Activated B cell treated with CpG ODN at 0.5 μM for 24 hours (primary cell): Measurements from ENCODE around the gene LDLRAD3. TPM values are rescaled to one million over a fixed set of nuclear protein-coding genes. Genes with fewer than 3 reads are reported as not detected.

Source experiments
- ATAC-seq: fragments of 200-7000 bp; cut with Tn5 transposase; one replicate; pipeline ENCODE4 v1.10.0; 2021; ENCODE audit warnings: low read depth, mild to moderate bottlenecking, moderate library complexity
- CTCF ChIA-PET: fragments of 350-600 bp; sonication (Branson Sonifier 250); formaldehyde crosslinking; loops from one replicate; lab custom pipeline; 2021; ENCODE audit warnings: antibody characterized with exemption; lab: Charles Lee
- POLR2A ChIA-PET: fragments of 350-600 bp; sonication (Branson Sonifier 250); formaldehyde crosslinking; loops from one replicate; lab custom pipeline; 2021; ENCODE audit warnings: antibody characterized with exemption; lab: Charles Lee
- DNase-seq: peaks from one replicate; pipeline ENCODE4 v3.0.0; 2022
- H3K27ac Mint-ChIP-seq: one replicate; pipeline ENCODE4 v1.8.0; 2020; ENCODE audit warnings: mixed read lengths
- H3K27me3 Mint-ChIP-seq: one replicate; pipeline ENCODE4 v1.8.0; 2021; ENCODE audit warnings: mixed read lengths
- H3K36me3 Mint-ChIP-seq: one replicate; pipeline ENCODE4 v1.8.0; 2021; ENCODE audit warnings: low read depth, mixed read lengths
- H3K4me1 Mint-ChIP-seq: one replicate; pipeline ENCODE4 v1.8.0; 2021; ENCODE audit warnings: mixed read lengths
- H3K4me3 Mint-ChIP-seq: one replicate; pipeline ENCODE4 v1.8.0; 2020; ENCODE audit warnings: mild to moderate bottlenecking, mixed read lengths
- H3K9me3 Mint-ChIP-seq: one replicate; pipeline ENCODE4 v1.8.0; 2020; ENCODE audit warnings: mixed read lengths
- intact Hi-C: fragments of 100-400 bp; cut with micrococcal nuclease; formaldehyde crosslinking; loops from one replicate; pipeline ENCODE4 v1.15.1; 2024
- total RNA-seq: library from RNA; stranded (reverse); gene quantifications from 2 replicates; pipeline ENCODE4 v1.2.3, GENCODE V29; 2022
- TF ChIP-seq, protein P1 (sequence below): fragments of 200-600 bp; IDR thresholded peaks from one replicate; pipeline ENCODE4 v1.8.0; 2022; ENCODE audit warnings: antibody characterized with exemption, mild to moderate bottlenecking

Gene LDLRAD3
- total RNA-seq, 1 donor from 2014 or later = not detected

DNA sequence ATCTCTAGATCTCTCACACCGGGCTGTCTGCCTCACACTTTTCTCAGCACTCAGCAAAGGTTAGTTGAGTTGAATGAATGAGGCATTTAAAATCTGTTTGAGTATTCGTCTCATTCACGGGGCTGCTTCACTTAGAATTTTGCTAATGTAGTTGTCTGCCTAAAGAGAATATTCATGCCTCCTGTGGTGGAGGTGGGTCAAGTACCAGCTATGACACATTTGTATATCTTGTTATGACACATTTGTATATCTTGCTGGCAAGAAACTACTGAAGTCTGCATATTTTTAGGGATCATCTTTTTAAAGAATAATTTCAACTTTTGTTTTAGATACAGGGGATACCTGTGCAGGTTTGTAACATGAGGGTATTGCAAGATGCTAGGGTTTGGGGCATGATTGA lies 43.1 kb downstream of the LDLRAD3 start:
- ATAC-seq = no peak
- DNase-seq = no peak
- Mint-ChIP-seq H3K27ac (no peak overlapping the region), H3K4me1 (no peaks in the 10 kb centered on the region), H3K9me3 (peaks cover 3% of the 10 kb centered on the region), H3K36me3 (no peaks in the 10 kb centered on the region), H3K4me3 (no peak overlapping the region), H3K27me3 (no peaks in the 10 kb centered on the region)
- TF ChIP-seq, protein P1, sequence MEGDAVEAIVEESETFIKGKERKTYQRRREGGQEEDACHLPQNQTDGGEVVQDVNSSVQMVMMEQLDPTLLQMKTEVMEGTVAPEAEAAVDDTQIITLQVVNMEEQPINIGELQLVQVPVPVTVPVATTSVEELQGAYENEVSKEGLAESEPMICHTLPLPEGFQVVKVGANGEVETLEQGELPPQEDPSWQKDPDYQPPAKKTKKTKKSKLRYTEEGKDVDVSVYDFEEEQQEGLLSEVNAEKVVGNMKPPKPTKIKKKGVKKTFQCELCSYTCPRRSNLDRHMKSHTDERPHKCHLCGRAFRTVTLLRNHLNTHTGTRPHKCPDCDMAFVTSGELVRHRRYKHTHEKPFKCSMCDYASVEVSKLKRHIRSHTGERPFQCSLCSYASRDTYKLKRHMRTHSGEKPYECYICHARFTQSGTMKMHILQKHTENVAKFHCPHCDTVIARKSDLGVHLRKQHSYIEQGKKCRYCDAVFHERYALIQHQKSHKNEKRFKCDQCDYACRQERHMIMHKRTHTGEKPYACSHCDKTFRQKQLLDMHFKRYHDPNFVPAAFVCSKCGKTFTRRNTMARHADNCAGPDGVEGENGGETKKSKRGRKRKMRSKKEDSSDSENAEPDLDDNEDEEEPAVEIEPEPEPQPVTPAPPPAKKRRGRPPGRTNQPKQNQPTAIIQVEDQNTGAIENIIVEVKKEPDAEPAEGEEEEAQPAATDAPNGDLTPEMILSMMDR = no peak
- CTCF ChIA-PET = no interaction called here
- intact Hi-C loops = no loop called here
- POLR2A ChIA-PET = no interaction called here

DNA sequence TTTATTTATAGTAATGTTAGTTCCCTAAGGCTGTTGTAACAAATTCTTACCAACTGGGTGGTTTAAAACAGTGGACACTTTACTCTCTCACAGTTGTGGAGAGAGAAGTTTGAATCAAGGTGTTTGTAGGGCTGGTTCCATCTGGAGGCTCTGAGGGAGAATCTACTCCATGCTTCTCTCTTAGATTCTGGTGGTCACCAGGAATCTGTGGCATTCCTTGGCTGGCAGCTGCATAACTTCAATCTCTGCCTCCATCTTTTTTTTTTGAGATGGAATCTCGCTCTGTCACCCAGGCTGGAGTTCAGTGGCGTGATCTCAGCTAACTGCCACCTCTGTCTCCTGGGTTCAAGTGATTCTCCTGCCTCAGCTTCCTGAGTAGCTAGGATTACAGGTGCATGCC lies 46.3 kb downstream of the LDLRAD3 start:
- H3K4me3 Mint-ChIP-seq = no peak overlapping the region
- H3K36me3 Mint-ChIP-seq = no peaks in the 10 kb centered on the region
- peaks cover 3% of the 10 kb centered on the region for H3K9me3 Mint-ChIP-seq
- ATAC-seq = no peak
- no peaks in the 10 kb centered on the region for H3K27me3 Mint-ChIP-seq
- no peak for DNase-seq
- TF ChIP-seq, protein P1 = no peak
- POLR2A ChIA-PET = no interaction called here
- intact Hi-C loops = no loop called here
- no peaks in the 10 kb centered on the region for H3K4me1 Mint-ChIP-seq
- CTCF ChIA-PET = no interaction called here
- H3K27ac Mint-ChIP-seq = no peak overlapping the region

DNA sequence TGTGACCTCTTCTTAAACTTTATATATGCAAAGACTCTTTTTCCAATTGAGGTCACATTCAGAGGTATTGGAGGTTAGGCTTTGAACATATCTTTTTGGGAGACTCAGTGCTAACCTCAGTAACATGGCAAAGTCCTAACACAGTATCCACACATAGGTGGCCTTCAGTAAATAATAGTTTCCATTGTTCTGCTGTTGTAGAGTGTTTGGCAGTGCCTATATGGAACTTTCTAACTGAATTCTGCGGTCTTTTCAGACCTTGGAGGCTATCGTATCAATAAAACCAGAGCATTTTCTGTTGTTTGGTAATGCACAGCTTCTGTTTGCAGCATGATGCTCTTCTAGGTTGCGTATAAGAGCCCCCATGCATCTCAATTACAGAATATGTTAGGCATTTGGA lies 47.0 kb downstream of the LDLRAD3 start:
- TF ChIP-seq, protein P1 = no peak
- H3K27me3 Mint-ChIP-seq = no peaks in the 10 kb centered on the region
- peaks cover 1% of the 10 kb centered on the region for H3K9me3 Mint-ChIP-seq
- ChIA-PET CTCF (no interaction called here), POLR2A (no interaction called here)
- H3K27ac Mint-ChIP-seq = no peak overlapping the region
- H3K4me1 Mint-ChIP-seq = no peaks in the 10 kb centered on the region
- ATAC-seq (no peak), DNase-seq (no peak)
- no peaks in the 10 kb centered on the region for H3K36me3 Mint-ChIP-seq
- H3K4me3 Mint-ChIP-seq = no peak overlapping the region
- intact Hi-C loops = no loop called here

DNA sequence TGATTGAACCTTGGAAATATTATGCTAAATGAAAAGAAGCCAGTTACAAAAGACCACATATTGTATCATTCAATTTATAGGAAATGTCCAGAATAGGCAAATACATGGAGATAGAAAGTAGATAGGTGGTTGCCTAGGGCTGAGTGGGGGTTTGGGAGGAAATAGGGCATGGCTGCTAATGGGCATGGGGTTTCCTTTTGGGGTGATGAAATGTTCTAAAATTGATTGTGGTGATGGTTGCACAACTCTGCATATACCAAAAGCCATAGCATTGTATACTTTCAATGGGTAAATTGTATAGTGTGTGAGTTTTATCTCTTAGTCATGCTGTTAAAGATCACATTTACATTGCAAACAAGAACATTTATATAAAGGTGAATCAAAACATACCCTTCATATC lies 48.7 kb downstream of the LDLRAD3 start:
- ChIA-PET POLR2A (no interaction called here), CTCF (no interaction called here)
- H3K27ac Mint-ChIP-seq = no peak overlapping the region

DNA sequence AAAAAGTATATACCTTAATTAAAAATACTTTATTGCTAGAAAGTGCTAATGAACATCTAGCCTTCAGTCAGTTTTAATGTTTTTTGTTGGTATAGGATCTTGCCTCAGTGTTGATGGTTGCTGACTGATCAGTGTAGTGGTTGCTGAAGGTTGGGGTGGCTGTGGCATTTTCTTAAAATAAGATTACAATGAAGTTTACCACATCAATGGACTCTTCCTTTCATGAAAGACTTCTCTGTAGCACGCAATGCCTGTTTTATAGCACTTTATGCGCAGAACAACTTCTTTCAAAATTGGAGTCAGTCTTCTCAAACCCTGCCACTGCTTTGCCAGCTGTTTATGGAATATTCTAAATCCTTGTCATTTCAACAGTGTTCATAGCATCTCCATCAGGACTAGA lies 50.6 kb downstream of the LDLRAD3 start:
- H3K27ac Mint-ChIP-seq = no peak overlapping the region
- no peaks in the 10 kb centered on the region for H3K36me3 Mint-ChIP-seq
- intact Hi-C loops = no loop called here
- H3K9me3 Mint-ChIP-seq = no peaks in the 10 kb centered on the region
- TF ChIP-seq, protein P1 = no peak
- H3K4me3 Mint-ChIP-seq = no peak overlapping the region
- DNase-seq (no peak), ATAC-seq (no peak)
- ChIA-PET CTCF (no interaction called here), POLR2A (no interaction called here)
- no peaks in the 10 kb centered on the region for H3K4me1 Mint-ChIP-seq
- H3K27me3 Mint-ChIP-seq = no peaks in the 10 kb centered on the region

More for the DNA sequence above, 48.7 kb downstream of the LDLRAD3 start:
- Mint-ChIP-seq H3K4me1 (no peaks in the 10 kb centered on the region), H3K36me3 (no peaks in the 10 kb centered on the region), H3K9me3 (no peaks in the 10 kb centered on the region), H3K27me3 (no peaks in the 10 kb centered on the region), H3K4me3 (no peak overlapping the region)
- ATAC-seq (no peak), DNase-seq (no peak)
- intact Hi-C loops = no loop called here
- TF ChIP-seq, protein P1 = no peak
